GM12878 (cell line): ENCODE results near the gene COL23A1. TPM values are rescaled to one million over a fixed set of nuclear protein-coding genes. Genes with fewer than 3 reads are reported as not detected.

ENCODE experiments used
- ATAC-seq: fragments of 200-7000 bp; cut with Tn5 transposase; 3 replicates; pipeline ENCODE4 v1.9.1; 2020; ENCODE audit warnings: mild to moderate bottlenecking, moderate library complexity
- BruUV-seq: library from RNA; stranded (reverse); fragments of 400-500 nt; replicated peaks from 2 replicates; lab custom pipeline; 2021; lab: Mats Ljungman, UMichigan
- CTCF ChIA-PET: fragments of 300-600 bp; sonication (Branson Sonifier 250); formaldehyde crosslinking; extraction: SDS; loops from one replicate; lab custom pipeline; 2021; ENCODE audit warnings: inconsistent platforms; lab: Yijun Ruan, JAX
- POLR2A ChIA-PET: fragments of 350-600 bp; formaldehyde crosslinking; extraction: SDS; loops from one replicate; lab custom pipeline; 2021; ENCODE audit warnings: inconsistent platforms; lab: Charles Lee
- RAD21 ChIA-PET: fragments of 300-600 bp; sonication (Branson Sonifier 250); formaldehyde crosslinking; loops from one replicate; lab custom pipeline; 2023; ENCODE audit warnings: antibody characterized with exemption; ENCODE audit not compliant: unreplicated experiment; lab: Charles Lee
- SMC1A ChIA-PET: fragments of 300-600 bp; sonication (Branson Sonifier 250); formaldehyde crosslinking; loops from one replicate; lab custom pipeline; 2023; ENCODE audit not compliant: unreplicated experiment, uncharacterized antibody; lab: Charles Lee
- DNase-seq: peaks from one replicate; pipeline ENCODE4 v3.0.0-alpha.2; 2011; ENCODE audit warnings: low read depth, low spot score
- FAIRE-seq: peaks from 3 replicates; lab custom pipeline; 2011; peaks lifted over from hg19 to GRCh38; lab: Jason Lieb, UNC
- H2AFZ ChIP-seq: 2 replicates; pipeline ENCODE4 v1.6.0; 2011; ENCODE audit warnings: low read depth, low read length, control low read depth; ENCODE audit not compliant: control insufficient read depth
- H3K27ac ChIP-seq: 2 replicates; pipeline ENCODE4 v1.5.1; 2011; ENCODE audit warnings: control low read depth; ENCODE audit not compliant: control insufficient read depth, insufficient read depth
- H3K27me3 ChIP-seq, 2 experiments: replicated peaks in 1 of 2; 2 replicates each; pipeline versions ENCODE4 v1.6.0 to v1.6.1; 2011; ENCODE audit warnings: low read length in 1 of 2; ENCODE audit not compliant: control insufficient read depth in 2 of 2, insufficient read depth in 2 of 2
- H3K36me3 ChIP-seq, 2 experiments: 2 replicates each; pipeline ENCODE4 v1.5.1; 2011; ENCODE audit warnings: low read length in 1 of 2; ENCODE audit not compliant: control insufficient read depth in 2 of 2, insufficient read depth in 2 of 2
- H3K4me1 ChIP-seq: 2 replicates; pipeline ENCODE4 v1.6.1; 2011; ENCODE audit warnings: mild to moderate bottlenecking, low read length, moderate library complexity, mixed read lengths; ENCODE audit not compliant: control insufficient read depth, insufficient read depth
- H3K4me2 ChIP-seq: 2 replicates; pipeline ENCODE4 v1.6.0; 2011; ENCODE audit warnings: control low read depth; ENCODE audit not compliant: control insufficient read depth, insufficient read depth
- H3K4me3 ChIP-seq: fragments of 200-600 bp; sonication (generic); 2 replicates; pipeline ENCODE4 v1.5.1; 2016
- H3K79me2 ChIP-seq: 2 replicates; pipeline ENCODE4 v1.6.0; 2011; ENCODE audit warnings: low read length; ENCODE audit not compliant: control insufficient read depth, insufficient read depth
- H3K9ac ChIP-seq: 2 replicates; pipeline ENCODE4 v1.8.0; 2011; ENCODE audit warnings: low read length, control low read depth, mixed read lengths; ENCODE audit not compliant: control insufficient read depth, insufficient read depth
- H3K9me3 ChIP-seq: replicated peaks from 3 replicates; pipeline ENCODE4 v1.5.1; 2011; ENCODE audit warnings: mild to moderate bottlenecking, low read length; ENCODE audit not compliant: control insufficient read depth, insufficient read depth
- H4K20me1 ChIP-seq: 2 replicates; pipeline ENCODE4 v1.6.0; 2011; ENCODE audit not compliant: control insufficient read depth, insufficient read depth
- CBFB ChIP-seq: IDR thresholded peaks from 2 replicates; pipeline ENCODE4 v1.6.1; 2016; ENCODE audit warnings: antibody characterized with exemption, low read depth
- E2F4 ChIP-seq: IDR thresholded peaks from 2 replicates; pipeline ENCODE4 v1.6.1; 2012; ENCODE audit warnings: low read depth, low read length, improper control_type of control experiment
- HDAC6 ChIP-seq: fragments of 200-600 bp; sonication (generic); IDR thresholded peaks from one replicate; pipeline ENCODE4 v1.8.0; 2017; ENCODE audit warnings: antibody characterized with exemption; ENCODE audit not compliant: unreplicated experiment
- MYB ChIP-seq: fragments of 150-350 bp; IDR thresholded peaks from 2 replicates; pipeline ENCODE4 v1.6.1; 2014; ENCODE audit warnings: mild to moderate bottlenecking, low read depth, low read length, borderline replicate concordance
- NFYA ChIP-seq: IDR thresholded peaks from 2 replicates; pipeline ENCODE4 v1.6.1; 2011; ENCODE audit warnings: low read depth, mild to moderate bottlenecking, low read length, improper control_type of control experiment, borderline replicate concordance
- WGBS: methylation state at CpG from one replicate; pipeline ENCODE4 v1.1.6; 2016; ENCODE audit warnings: low lambda C conversion rate; ENCODE audit not compliant: insufficient replicate concordance, insufficient coverage; ENCODE audit errors: missing lambda C conversion rate; 5-methylcytosine and 5-hydroxymethylcytosine counted together
- in situ Hi-C: fragments of 300-500 bp; cut with MboI; formaldehyde crosslinking; loops from 9 replicates; pipeline ENCODE4 v1.14.3; 2018; ENCODE audit warnings: mixed read lengths
- intact Hi-C: fragments of 100-400 bp; cut with micrococcal nuclease; formaldehyde crosslinking; loops from one replicate; pipeline ENCODE4 v1.14.2; 2022; ENCODE audit not compliant: unreplicated experiment
- polyA plus RNA-seq, 11 experiments: library from polyadenylated mRNA; depleted of rRNA in 4 of 11; unstranded in 6 of 11; stranded (reverse) in 5 of 11; fragments of >200 nt; fragmentation: Nextera tagmentation in 4 of 11; fragmentation: Illumina TruSeq in 1 of 11; extraction: Ambion mirVana in 4 of 11; extraction: Trizol in 1 of 11; gene quantifications; 1 replicate in 1 of 11; 2 replicates in 10 of 11; pipeline versions ENCODE4 v1.2.1 to v1.2.3, GENCODE V29; 2011 to 2016; ENCODE audit warnings: inconsistent platforms in 2 of 11, missing spikeins in 2 of 11, low read depth in 1 of 11
- total RNA-seq, 4 experiments: library from RNA; depleted of rRNA in 3 of 4; stranded (reverse); fragments of >200 nt in 3 of 4; fragmentation: Illumina TruSeq in 1 of 4; extraction: Trizol in 1 of 4; gene quantifications; 2 replicates each; pipeline versions ENCODE4 v1.2.1 to v1.2.3, GENCODE V29; 2013 to 2021
- TF ChIP-seq, protein P1 (sequence below): fragments of 450-650 bp; conservative IDR thresholded peaks from 2 replicates; pipeline ENCODE4 v1.6.1; 2017; ENCODE audit warnings: mild to moderate bottlenecking, moderate library complexity

The COL23A1 gene
- total and polyA plus RNA-seq, 10 of the 15 experiments (the other 5 are each of a cell fraction or from before 2014, with no cell fraction given), result 0.03 to 0.83 (median 0.09) TPM; not detected in 5

- WGBS, result 73% methylated on average over 14 of the region's 14 CpGs
- ChIA-PET CTCF (interaction anchor here (1.4 kb wide), 1 partner anchor 126 kb away, joined by 3 read pairs; no protein-coding TSS in a partner anchor), RAD21 (no interaction called here), SMC1A (no interaction called here), POLR2A (no interaction called here)
- BruUV-seq, result no TSS peak
- Histone ChIP-seq H3K4me3 (no peak overlapping the region), H2AFZ (no peak overlapping the region), H3K36me3 (peaks cover 3 to 11% of the 10 kb centered on the region in 2 experiments), H3K4me1 (peaks cover 4% of the 10 kb centered on the region; the same call in 1 of the 2 replicates), H3K27me3 (no peaks in the 10 kb centered on the region), H3K9ac (no peak overlapping the region), H4K20me1 (peaks cover 8% of the 10 kb centered on the region), H3K4me2 (no peak overlapping the region), H3K27ac (no peak overlapping the region), H3K79me2 (peaks cover 26% of the 10 kb centered on the region), H3K9me3 (no peaks in the 10 kb centered on the region)
- intact Hi-C loops (no loop called here), in situ Hi-C loops (no loop called here)
- ATAC-seq (no peak), DNase-seq (no peak), FAIRE-seq (no peak)
- no peak for TF ChIP-seq NFYA
- TF ChIP-seq E2F4, result no peak
- TF ChIP-seq, protein P1, sequence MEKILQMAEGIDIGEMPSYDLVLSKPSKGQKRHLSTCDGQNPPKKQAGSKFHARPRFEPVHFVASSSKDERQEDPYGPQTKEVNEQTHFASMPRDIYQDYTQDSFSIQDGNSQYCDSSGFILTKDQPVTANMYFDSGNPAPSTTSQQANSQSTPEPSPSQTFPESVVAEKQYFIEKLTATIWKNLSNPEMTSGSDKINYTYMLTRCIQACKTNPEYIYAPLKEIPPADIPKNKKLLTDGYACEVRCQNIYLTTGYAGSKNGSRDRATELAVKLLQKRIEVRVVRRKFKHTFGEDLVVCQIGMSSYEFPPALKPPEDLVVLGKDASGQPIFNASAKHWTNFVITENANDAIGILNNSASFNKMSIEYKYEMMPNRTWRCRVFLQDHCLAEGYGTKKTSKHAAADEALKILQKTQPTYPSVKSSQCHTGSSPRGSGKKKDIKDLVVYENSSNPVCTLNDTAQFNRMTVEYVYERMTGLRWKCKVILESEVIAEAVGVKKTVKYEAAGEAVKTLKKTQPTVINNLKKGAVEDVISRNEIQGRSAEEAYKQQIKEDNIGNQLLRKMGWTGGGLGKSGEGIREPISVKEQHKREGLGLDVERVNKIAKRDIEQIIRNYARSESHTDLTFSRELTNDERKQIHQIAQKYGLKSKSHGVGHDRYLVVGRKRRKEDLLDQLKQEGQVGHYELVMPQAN, result no peak
- TF ChIP-seq MYB, result no peak
- TF ChIP-seq HDAC6, result no peak
- TF ChIP-seq CBFB, result no peak
Observed at GRCh38 chr5:178201221-178201926, 388.8 kb downstream of the COL23A1 start.
